Spinal cord (tissue), 10 donors: ENCODE results near the gene CD7. TPM values are rescaled to one million over a fixed set of nuclear protein-coding genes. Genes with fewer than 3 reads are reported as not detected.

Source experiments
- DNase-seq, 6 donors: peaks; one replicate each; pipeline versions ENCODE4 v3.0.0 to v3.0.0-alpha.2; 2013 to 2015; ENCODE audit warnings: low spot score in 6 of 6, low read depth in 4 of 6
- H3K27ac ChIP-seq: one replicate; pipeline ENCODE4 v1.5.1; 2013; ENCODE audit warnings: low read depth, low read length, control low read depth
- H3K27me3 ChIP-seq: one replicate; pipeline ENCODE4 v1.6.1; 2013; ENCODE audit warnings: low read length; ENCODE audit not compliant: control insufficient read depth, insufficient read depth
- H3K36me3 ChIP-seq: one replicate; pipeline ENCODE4 v1.6.1; 2013; ENCODE audit warnings: low read length; ENCODE audit not compliant: control insufficient read depth, insufficient read depth
- H3K4me1 ChIP-seq: one replicate; pipeline ENCODE4 v1.6.1; 2013; ENCODE audit warnings: low read length; ENCODE audit not compliant: control insufficient read depth, insufficient read depth
- H3K4me3 ChIP-seq: one replicate; pipeline ENCODE4 v1.5.1; 2013; ENCODE audit warnings: low read depth, low read length, control low read depth
- H3K9me3 ChIP-seq: one replicate; pipeline ENCODE4 v1.6.1; 2013; ENCODE audit warnings: low read length; ENCODE audit not compliant: control insufficient read depth, insufficient read depth
- WGBS: methylation state at CpG from one replicate; pipeline ENCODE4 v1.1.5; 2013; ENCODE audit warnings: missing lambda C conversion rate; ENCODE audit not compliant: insufficient coverage; 5-methylcytosine and 5-hydroxymethylcytosine counted together
- polyA plus RNA-seq, 2 donors: library from polyadenylated mRNA; unstranded; fragments of 120-200 nt; gene quantifications; one replicate each; pipeline ENCODE4 v1.2.1, GENCODE V29; 2013; ENCODE audit not compliant: insufficient read length in 2 of 2
- total RNA-seq, 2 donors: library from RNA; depleted of rRNA in 1 of 2; stranded (reverse); fragments of 120-200 nt in 1 of 2; fragments of >200 nt in 1 of 2; gene quantifications; one replicate each; pipeline versions ENCODE4 v1.2.3 to v1.2.4, GENCODE V29; 2013 to 2014
- donor health status: healthy.

The CD7 gene
- total and polyA plus RNA-seq, 4 donors = 0.33 to 0.42 (median 0.41) TPM; not detected in 1

GRCh38 chr17:82287013-82287867, 30.2 kb downstream of the CD7 start:
- peaks cover 4% of the 10 kb centered on the region for H3K9me3 ChIP-seq
- 83% methylated on average over 7 of the region's 9 CpGs for WGBS
- DNase-seq = no peak

GRCh38 chr17:82285141-82285540, 32.3 kb downstream of the CD7 start:
- DNase-seq = no peak
- H3K27ac ChIP-seq = peak overlapping the region; percentile 62
- H3K27me3 ChIP-seq = no peaks in the 10 kb centered on the region

More at GRCh38 chr17:82287013-82287867, 30.2 kb downstream of the CD7 start:
- no peaks in the 10 kb centered on the region for H3K36me3 ChIP-seq
- H3K4me3 ChIP-seq = no peak overlapping the region
- no peak overlapping the region for H3K27ac ChIP-seq
- no peaks in the 10 kb centered on the region for H3K27me3 ChIP-seq
- H3K4me1 ChIP-seq = peaks cover 23% of the 10 kb centered on the region

GRCh38 chr17:82283208-82283749, 34.1 kb downstream of the CD7 start:
- Histone ChIP-seq H3K27me3 (no peaks in the 10 kb centered on the region), H3K36me3 (peaks cover 3% of the 10 kb centered on the region), H3K4me1 (peaks cover 15% of the 10 kb centered on the region), H3K9me3 (peaks cover 4% of the 10 kb centered on the region), H3K4me3 (no peak overlapping the region), H3K27ac (no peak overlapping the region)
- 42% methylated on average over 13 of the region's 13 CpGs for WGBS
- peak in 1 of 6 donors; percentile 35 for DNase-seq

More at GRCh38 chr17:82285141-82285540, 32.3 kb downstream of the CD7 start:
- peaks cover 4% of the 10 kb centered on the region for H3K9me3 ChIP-seq
- H3K36me3 ChIP-seq = no peaks in the 10 kb centered on the region
- no peak overlapping the region for H3K4me3 ChIP-seq
- peaks cover 15% of the 10 kb centered on the region for H3K4me1 ChIP-seq
- WGBS = 29% methylated on average over 3 of the region's 8 CpGs

GRCh38 chr17:82282239-82283207, 34.9 kb downstream of the CD7 start:
- 80% methylated on average over 18 of the region's 25 CpGs for WGBS
- peaks cover 15% of the 10 kb centered on the region for H3K4me1 ChIP-seq
- H3K27me3 ChIP-seq = no peaks in the 10 kb centered on the region
- DNase-seq = no peak
- no peak overlapping the region for H3K27ac ChIP-seq
- H3K4me3 ChIP-seq = no peak overlapping the region
- peaks cover 4% of the 10 kb centered on the region for H3K9me3 ChIP-seq
- peaks cover 3% of the 10 kb centered on the region for H3K36me3 ChIP-seq

GRCh38 chr17:82281502-82282238, 35.7 kb downstream of the CD7 start:
- Histone ChIP-seq H3K4me3 (no peak overlapping the region), H3K4me1 (peaks cover 15% of the 10 kb centered on the region), H3K27me3 (no peaks in the 10 kb centered on the region), H3K9me3 (no peaks in the 10 kb centered on the region), H3K27ac (no peak overlapping the region), H3K36me3 (peaks cover 3% of the 10 kb centered on the region)
- 95% methylated on average over 16 of the region's 22 CpGs for WGBS
- no peak for DNase-seq

GRCh38 chr17:82281076-82281475, 36.3 kb downstream of the CD7 start:
- no peak overlapping the region for H3K27ac ChIP-seq
- no peaks in the 10 kb centered on the region for H3K9me3 ChIP-seq
- peaks cover 15% of the 10 kb centered on the region for H3K4me1 ChIP-seq
- H3K4me3 ChIP-seq = no peak overlapping the region
- WGBS = 85% methylated on average over 6 of the region's 7 CpGs
- DNase-seq = no peak
- no peaks in the 10 kb centered on the region for H3K27me3 ChIP-seq
- peaks cover 6% of the 10 kb centered on the region for H3K36me3 ChIP-seq

- H3K36me3 ChIP-seq = peaks cover 8% of the 10 kb centered on the region
- WGBS = no CpG with 5 or more reads among the region's 8 CpGs
- no peaks in the 10 kb centered on the region for H3K9me3 ChIP-seq
- no peak overlapping the region for H3K4me3 ChIP-seq
- H3K4me1 ChIP-seq = peaks cover 15% of the 10 kb centered on the region
- H3K27ac ChIP-seq = no peak overlapping the region
- DNase-seq = no peak
- H3K27me3 ChIP-seq = no peaks in the 10 kb centered on the region
Observed at GRCh38 chr17:82280537-82280936, 36.9 kb downstream of the CD7 start.

GRCh38 chr17:82278786-82279391, 38.5 kb downstream of the CD7 start:
- DNase-seq = no peak
- no peaks in the 10 kb centered on the region for H3K27me3 ChIP-seq
- no peak overlapping the region for H3K27ac ChIP-seq
- H3K4me1 ChIP-seq = peaks cover 30% of the 10 kb centered on the region
- H3K9me3 ChIP-seq = no peaks in the 10 kb centered on the region
- H3K4me3 ChIP-seq = no peak overlapping the region
- peaks cover 15% of the 10 kb centered on the region for H3K36me3 ChIP-seq
- WGBS = 77% methylated on average over 14 of the region's 16 CpGs
